ENCODE data around the gene PTPN3. TPM values are rescaled to one million over a fixed set of nuclear protein-coding genes. Genes with fewer than 3 reads are reported as not detected.

The PTPN3 gene
- total RNA-seq, 1 experiment from 2014 or later: 20.8 TPM

GRCh38 chr9:109535365-109535764 lies 37.3 kb upstream of the PTPN3 start:
- H3K4me3 ChIP-seq (replicated peaks in 1 of 2; ENCODE audit: low read depth in 1 of 2, low read length in 2 of 2): no peak overlapping the region
- TF ChIP-seq ZBTB33 (IDR thresholded peaks at IDR 0.05; ENCODE audit: extremely low read depth, insufficient replicate concordance, low read length) (no peak), SP1 (IDR thresholded peaks at IDR 0.05; ENCODE audit: low read depth) (no peak), CEBPB (IDR thresholded peaks at IDR 0.05; ENCODE audit: low read depth) (no peak), YY1 (IDR thresholded peaks at IDR 0.05; ENCODE audit: extremely low read depth, insufficient replicate concordance, low read depth, low read length) (no peak), REST (IDR thresholded peaks at IDR 0.05; ENCODE audit: low read depth) (no peak), EZH2 (IDR thresholded peaks at IDR 0.05) (no peak), FOSL1 (IDR thresholded peaks at IDR 0.05; ENCODE audit: low read depth) (no peak)
- H3K9me2 ChIP-seq (ENCODE audit: insufficient read depth): no peaks in the 10 kb centered on the region
- DNase-seq (ENCODE audit: low read depth, low spot score): no peak
- no peaks in the 10 kb centered on the region for H3K36me3 ChIP-seq (ENCODE audit: control insufficient read depth in 1 of 2, insufficient read depth in 2 of 2, low read length in 2 of 2)
- ChIA-PET POLR2A (no interaction called here), RAD21 (ENCODE audit: low non-redundant PET in 1 of 2, low total read pairs in 2 of 2, uncharacterized antibody in 2 of 2, unreplicated experiment in 2 of 2) (no interaction called here), CTCF (interaction anchor here (1.0 kb wide), 1 partner anchor 95 kb away, joined by 3 read pairs; no protein-coding TSS in a partner anchor)
- no peak overlapping the region for H3K27ac ChIP-seq (ENCODE audit: low read depth, low read length)
- intact Hi-C loops (cut with micrococcal nuclease): no loop called here
- H3K79me2 ChIP-seq (ENCODE audit: insufficient read depth, low read length): no peaks in the 10 kb centered on the region
- H4K20me1 ChIP-seq (ENCODE audit: insufficient read depth): no peaks in the 10 kb centered on the region
- peaks cover 44% of the 10 kb centered on the region for H3K27me3 ChIP-seq (ENCODE audit: insufficient read depth, low read length)
- ATAC-seq: no peak
- H2AFZ ChIP-seq (ENCODE audit: low read depth, low read length, poor library complexity, severe bottlenecking): no peak overlapping the region
- no peak overlapping the region for H3K9ac ChIP-seq (ENCODE audit: low read length)
- H3K9me3 ChIP-seq (ENCODE audit: control insufficient read depth in 1 of 2, insufficient read depth in 1 of 2, low read depth in 1 of 2, low read length in 2 of 2): no peaks in the 10 kb centered on the region
- no peak overlapping the region for H3K4me2 ChIP-seq (ENCODE audit: low read length)
- no TSS peak for BruUV-seq (replicated peaks)
- no peaks in the 10 kb centered on the region for H3K4me1 ChIP-seq (ENCODE audit: control insufficient read depth in 1 of 2, insufficient read depth in 2 of 2, low read length in 2 of 2)

Measured in HCT116 (cell line).